NCI-H748 (cell line): ENCODE results near the gene CST4.
"Not testable (repeated sequence)": the region's sequence is repeated elsewhere in the genome, so short reads cannot be mapped to it uniquely, and the experiment has no call there.

Experiments used
- DNase-seq: peaks from one replicate; lab custom pipeline; 2025; ENCODE audit not compliant: unreplicated experiment; lab: John Stamatoyannopoulos, UW

Gene CST4

DNA sequence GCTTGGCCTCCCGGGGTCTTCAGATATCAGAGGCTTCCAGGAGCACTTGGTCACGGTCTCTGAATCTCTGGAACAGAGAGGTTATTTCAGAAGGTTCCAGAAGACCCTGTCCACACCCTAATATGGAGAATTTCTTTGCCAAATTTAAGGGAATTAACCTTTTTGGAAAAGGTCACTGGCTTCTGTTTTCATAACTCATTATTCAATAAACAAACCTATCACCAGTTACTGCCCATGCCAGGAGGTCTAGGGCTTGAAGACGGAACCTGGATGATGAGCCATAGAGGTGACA, 507 bp upstream of the CST4 start:
- no peak for DNase-seq

DNA sequence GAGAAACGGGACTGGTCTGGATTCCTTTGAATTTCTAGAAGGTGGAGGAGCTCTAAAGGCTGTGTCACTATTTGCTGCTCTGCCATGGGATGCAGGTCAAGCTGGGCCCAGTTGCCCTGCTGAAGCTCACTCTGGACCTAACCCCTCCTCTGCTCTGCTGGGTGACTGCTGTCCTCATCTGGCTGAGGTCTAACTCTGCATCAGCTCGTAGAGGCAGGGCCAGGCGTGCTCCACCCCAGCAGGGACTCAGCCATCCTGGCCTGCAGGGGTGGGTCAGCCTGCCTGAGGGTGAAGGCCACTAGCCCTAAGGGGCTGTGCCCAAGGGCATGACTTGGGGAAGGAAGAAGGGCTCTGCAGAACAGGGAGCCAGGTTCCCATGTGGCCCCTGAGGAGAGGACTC, 852 bp downstream of the CST4 start:
- no peak for DNase-seq

GRCh38 chr20:23686046-23686750, 2.6 kb downstream of the CST4 start:
- DNase-seq = no peak

DNA sequence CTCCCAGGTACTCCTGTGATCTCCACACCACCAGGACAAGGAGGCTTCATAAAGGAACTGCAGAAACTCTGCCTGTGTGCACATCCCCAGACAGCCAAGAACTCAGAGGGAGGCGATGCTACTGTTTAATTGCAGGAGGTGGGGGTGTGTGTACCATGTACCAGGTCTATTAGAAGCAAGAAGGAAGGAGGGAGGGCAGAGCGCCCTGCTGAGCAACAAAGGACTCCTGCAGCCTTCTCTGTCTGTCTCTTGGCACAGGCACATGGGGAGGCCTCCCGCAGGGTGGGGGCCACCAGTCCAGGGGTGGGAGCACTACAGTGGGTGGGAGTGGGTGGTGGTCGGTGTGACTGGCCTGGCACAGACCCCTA, 3.3 kb downstream of the CST4 start:
- not testable (repeated sequence) for DNase-seq

- no peak for DNase-seq
Observed at GRCh38 chr20:23684261-23684660, 4.6 kb downstream of the CST4 start.

DNA sequence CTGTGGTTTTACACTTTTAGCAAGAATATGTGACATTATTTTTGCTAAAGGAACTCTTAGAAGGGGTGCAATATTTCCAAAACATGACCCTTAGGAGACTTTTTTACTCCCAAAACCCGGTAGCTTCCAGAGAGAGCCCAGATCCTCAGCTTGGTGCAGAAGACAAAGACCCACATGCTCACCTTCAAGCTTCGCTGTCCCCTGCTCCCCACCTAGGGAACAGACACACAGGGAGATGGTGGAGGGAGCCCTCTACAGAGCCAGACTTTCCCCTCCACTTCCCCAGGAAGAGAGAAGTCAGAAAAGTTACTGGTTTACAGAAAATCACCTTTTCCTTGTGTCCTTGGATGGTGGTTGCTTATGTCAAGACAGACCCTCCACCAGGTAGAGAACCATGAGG, 5.0 kb downstream of the CST4 start:
- DNase-seq = no peak

DNA sequence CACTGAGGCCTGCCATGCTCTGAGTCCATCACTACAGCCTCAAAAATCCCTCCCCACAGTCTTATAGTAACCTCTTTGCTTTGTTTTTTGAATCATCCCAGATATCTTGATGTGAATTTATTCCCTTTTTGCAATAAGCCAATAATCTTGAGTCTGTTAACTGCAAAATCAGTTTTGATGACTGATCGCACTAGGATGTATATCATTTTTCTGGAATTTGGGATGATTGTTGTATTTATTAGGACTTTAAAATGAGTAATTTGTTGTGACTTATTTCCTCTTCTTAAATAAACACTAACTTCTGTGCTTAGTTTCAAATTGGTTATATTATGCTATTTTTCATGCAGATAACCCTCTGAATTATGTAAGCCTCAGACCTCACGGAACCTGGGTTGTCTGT, 5.6 kb downstream of the CST4 start:
- no peak for DNase-seq

- no peak for DNase-seq
Observed at GRCh38 chr20:23680146-23680545, 8.7 kb downstream of the CST4 start.

DNA sequence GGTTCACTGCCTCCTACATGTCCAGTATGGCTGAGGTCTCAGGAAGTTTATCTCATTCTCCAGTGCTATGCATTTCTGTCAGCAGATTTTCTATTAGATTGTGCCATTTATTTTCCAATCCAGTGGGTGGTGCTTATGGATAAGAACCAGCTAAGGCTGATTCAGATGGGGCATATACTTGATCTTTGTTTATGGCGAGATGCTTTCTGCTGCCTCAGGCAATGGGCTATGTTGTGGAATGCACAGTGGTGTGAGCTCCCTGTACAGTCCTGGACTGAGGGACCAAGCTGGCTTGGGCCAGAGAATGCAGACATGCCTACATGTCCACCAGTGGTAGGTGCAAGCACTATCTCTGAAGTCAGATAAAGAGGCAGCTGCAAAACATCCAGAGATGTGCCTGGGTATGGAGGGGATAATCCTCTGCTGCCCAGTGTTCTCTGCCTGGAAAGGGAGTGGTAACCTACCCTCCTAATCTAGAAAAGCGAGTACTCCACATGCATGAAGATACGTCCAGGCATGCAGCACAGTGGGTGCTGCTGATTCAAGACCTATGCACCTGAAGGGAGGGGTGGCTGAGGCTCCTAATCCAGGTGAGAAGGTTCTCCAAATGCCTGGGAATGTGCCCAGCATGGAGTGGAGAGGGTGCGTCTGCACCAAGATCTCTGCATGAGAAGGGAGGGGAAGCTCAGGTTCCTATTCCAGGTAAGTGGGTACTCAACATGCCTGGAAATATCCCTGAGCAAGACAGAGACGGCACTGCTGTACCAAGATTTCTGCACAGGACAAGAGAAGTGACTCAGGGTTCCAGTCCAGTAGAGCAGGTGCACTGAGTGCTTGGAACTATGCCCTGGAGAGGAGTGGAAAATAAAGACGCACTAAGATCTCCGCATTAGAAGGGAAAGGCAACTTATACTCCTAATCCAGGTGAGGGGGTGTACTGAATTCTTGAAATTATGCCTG, 9.4 kb downstream of the CST4 start:
- no peak for DNase-seq

- no peak for DNase-seq
Observed at GRCh38 chr20:23673209-23673608, 15.6 kb downstream of the CST4 start.

- DNase-seq = no peak
Observed at GRCh38 chr20:23672158-23672557, 16.7 kb downstream of the CST4 start.

- no peak for DNase-seq
Observed at GRCh38 chr20:23671479-23671878, 17.4 kb downstream of the CST4 start.

- DNase-seq = no peak
Observed at GRCh38 chr20:23670361-23670760, 18.5 kb downstream of the CST4 start.

GRCh38 chr20:23669866-23670265, 19.0 kb downstream of the CST4 start:
- no peak for DNase-seq

DNA sequence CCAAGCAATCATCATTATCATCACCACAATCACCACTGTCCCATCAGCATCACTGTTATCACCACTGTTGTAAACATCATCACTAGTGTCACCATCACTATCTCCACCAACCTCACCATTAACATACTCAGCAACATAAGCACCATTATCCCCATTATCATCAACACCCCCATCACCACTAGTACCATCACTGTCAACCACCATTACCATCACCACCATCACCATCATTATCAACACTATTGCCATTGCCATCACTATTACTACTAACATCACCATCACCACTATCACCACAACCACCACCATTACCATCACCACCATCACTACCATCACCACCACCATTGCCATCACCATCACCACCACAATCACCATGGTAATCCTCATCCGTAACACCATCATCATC, 19.5 kb downstream of the CST4 start:
- no peak for DNase-seq

DNA sequence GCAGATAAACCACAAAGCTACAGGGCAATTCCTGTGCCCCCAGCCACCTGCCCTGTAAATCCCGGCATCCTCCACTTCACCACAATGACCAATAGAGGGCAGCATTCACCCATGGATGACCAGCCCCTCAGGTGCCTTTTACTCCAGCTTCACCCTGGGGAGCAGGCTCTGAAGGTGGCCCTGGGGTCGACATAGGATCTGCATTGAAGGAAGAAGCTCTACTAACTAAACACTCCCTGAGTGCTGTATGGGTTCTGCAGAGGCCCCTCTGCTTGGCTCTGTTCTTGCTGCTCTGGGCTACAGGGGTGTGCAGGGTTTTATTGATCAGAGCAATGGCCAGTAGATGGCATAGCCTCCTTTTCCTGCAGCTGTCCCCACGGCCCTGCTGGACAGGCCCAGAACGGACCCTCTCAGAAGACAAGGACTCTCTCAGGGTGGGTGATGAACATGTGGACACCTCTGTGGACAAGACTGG, 20.3 kb downstream of the CST4 start:
- peak; percentile 64 for DNase-seq

DNA sequence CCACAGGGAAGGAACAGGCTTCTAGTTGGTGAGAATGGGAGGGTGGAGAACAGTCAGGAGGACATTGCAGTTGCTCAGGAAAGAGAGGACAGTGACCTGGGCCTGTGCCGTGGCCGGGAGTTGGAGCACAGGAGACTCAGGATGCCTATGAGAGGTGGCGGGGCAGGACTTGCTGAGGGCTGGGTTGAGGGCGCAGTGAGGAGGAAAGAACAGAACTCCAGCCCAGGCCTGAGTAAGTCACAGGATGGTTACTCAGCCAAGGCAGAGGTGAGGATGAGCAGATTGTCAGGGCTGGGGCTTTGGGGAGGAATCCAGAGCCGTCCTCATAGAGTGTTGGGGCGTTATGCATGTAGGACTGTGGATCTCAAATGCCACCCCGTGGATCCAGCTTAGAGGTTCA, 21.2 kb downstream of the CST4 start:
- no peak for DNase-seq

DNA sequence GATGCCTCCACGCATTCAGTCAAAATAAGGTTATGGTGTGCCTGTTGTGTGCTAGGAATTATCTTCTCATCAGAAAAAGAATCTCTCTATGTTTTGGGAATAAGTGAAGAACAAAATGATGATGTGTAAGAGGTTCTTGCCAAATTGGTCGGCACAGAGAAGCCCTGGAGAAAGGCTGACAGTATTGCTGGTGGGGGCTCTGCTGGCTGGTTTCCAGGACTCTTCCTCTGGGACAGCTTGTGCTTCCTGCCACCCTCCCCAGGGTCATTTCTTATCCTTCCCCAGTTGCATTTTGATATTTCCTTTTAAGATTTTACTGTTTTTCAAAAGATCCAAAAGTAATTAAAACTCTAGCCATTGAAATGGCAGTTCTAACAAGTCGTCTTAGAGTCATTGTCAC, 22.1 kb downstream of the CST4 start:
- DNase-seq = no peak

DNA sequence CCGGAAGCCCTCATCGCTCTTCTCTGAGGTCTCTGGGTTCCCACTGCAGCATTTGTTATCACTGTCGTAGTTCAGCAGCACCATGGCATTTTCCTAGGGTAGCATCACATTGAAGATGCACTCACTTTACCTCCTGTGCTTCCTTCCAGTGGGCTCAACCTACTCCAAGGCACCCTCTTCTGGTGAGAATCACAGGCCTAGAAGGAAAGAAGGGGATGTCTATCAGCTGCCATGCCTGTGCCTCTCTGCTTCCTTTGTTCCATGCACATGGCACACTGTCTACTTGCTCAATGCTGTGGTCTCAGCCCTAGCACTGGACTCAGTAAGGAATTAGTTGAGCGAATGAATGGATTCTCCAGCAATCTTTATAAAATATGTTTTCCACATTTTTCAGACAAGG, 22.6 kb downstream of the CST4 start:
- DNase-seq = no peak

DNA sequence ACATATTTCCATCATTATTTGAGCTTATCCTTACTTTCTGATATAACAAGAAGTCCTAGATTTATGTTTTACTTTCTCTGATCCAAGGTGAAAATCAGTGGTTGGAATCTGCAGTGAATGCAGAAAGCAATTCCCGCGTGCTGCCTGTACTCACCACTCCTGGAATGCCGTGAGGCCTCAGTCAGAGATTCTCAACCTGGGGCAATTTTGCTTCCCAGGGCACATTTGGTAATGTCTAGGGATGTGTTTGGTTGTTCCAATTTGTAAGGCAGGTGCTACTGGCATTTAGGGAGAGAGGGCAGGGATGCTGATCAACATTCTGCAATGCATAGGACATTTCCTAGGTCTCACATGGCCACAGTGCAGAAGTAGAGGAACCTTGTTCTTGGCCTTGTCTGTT, 23.9 kb downstream of the CST4 start:
- DNase-seq = no peak

- DNase-seq = not testable (repeated sequence)
Observed at GRCh38 chr20:23664046-23664445, 24.8 kb downstream of the CST4 start.

DNA sequence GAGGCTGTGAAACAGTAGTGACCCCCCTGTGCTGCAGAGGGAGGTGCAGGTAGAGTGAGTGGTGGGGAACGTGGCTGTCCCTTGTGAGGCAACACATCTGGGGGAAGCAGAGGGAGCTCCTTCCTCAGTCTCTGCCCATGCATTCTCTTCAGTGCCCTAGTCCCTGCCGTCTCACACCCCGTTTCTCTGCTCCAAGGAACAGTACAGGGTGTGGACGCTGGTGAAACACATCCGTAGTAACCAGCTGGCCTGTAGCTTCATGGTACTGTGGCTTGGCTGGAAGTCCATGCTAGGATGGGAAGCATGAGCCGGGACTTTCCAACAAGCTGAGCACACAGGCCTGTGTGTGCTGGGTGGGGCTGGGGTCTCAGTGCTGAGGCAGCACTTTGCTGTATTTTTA, 25.7 kb downstream of the CST4 start:
- no peak for DNase-seq
